SK-N-MC (cell line): ENCODE results near the gene GMCL2.

Experiments used
- EZH2 ChIP-seq: fragments of 200-600 bp; sonication (generic); IDR thresholded peaks from one replicate; pipeline ENCODE4 v1.6.1; 2017; ENCODE audit warnings: antibody characterized with exemption
- FOXP2 ChIP-seq: optimal IDR thresholded peaks from 2 replicates; pipeline ENCODE3; 2011; ENCODE audit warnings: mild to moderate bottlenecking, moderate library complexity; ENCODE audit not compliant: insufficient read depth; ENCODE audit errors: extremely low read length, control extremely low read depth

- TF ChIP-seq EZH2 (no peak), FOXP2 (no peak)
Measured at GRCh38 chr5:178162481-178162880, 24.7 kb downstream of the GMCL2 start.
